WTC11 (cell line): ENCODE results near the gene GARIN3. TPM values are rescaled to one million over a fixed set of nuclear protein-coding genes. Genes with fewer than 3 reads are reported as not detected.

Experiments used
- ATAC-seq: fragments of 200-7000 bp; cut with Tn5 transposase; 2 replicates; pipeline ENCODE4 v1.10.0; 2021; ENCODE audit warnings: mild to moderate bottlenecking, moderate library complexity
- CTCF ChIA-PET: fragments of 300-600 bp; sonication (Branson Sonifier 250); formaldehyde crosslinking; loops from one replicate; lab custom pipeline; 2021; ENCODE audit warnings: antibody characterized with exemption; lab: Charles Lee
- POLR2A ChIA-PET: fragments of 350-600 bp; sonication (Branson Sonifier 250); formaldehyde crosslinking; loops from one replicate; lab custom pipeline; 2021; ENCODE audit warnings: antibody characterized with exemption; lab: Charles Lee
- DNase-seq: peaks from one replicate; pipeline ENCODE4 v3.0.0; 2021; ENCODE audit warnings: low spot score
- H3K27ac Mint-ChIP-seq: 2 replicates; pipeline ENCODE4 v1.8.0; 2021; ENCODE audit warnings: mixed read lengths
- H3K27me3 Mint-ChIP-seq: 2 replicates; pipeline ENCODE4 v1.8.0; 2021; ENCODE audit warnings: low read depth, mild to moderate bottlenecking, moderate library complexity, mixed read lengths
- H3K36me3 Mint-ChIP-seq: 2 replicates; pipeline ENCODE4 v1.8.0; 2021; ENCODE audit warnings: mixed read lengths
- H3K4me1 Mint-ChIP-seq: 2 replicates; pipeline ENCODE4 v1.8.0; 2022; ENCODE audit warnings: mixed read lengths
- H3K4me3 Mint-ChIP-seq: 2 replicates; pipeline ENCODE4 v1.8.0; 2021; ENCODE audit warnings: mild to moderate bottlenecking, moderate library complexity, mixed read lengths
- H3K9me3 Mint-ChIP-seq: 2 replicates; pipeline ENCODE4 v1.8.0; 2021; ENCODE audit warnings: mixed read lengths
- E2F1 ChIP-seq: sonication (generic); formaldehyde crosslinking; IDR thresholded peaks from 2 replicates; pipeline ENCODE4 v1.8.0; 2022; ENCODE audit warnings: mild to moderate bottlenecking, missing genetic modification reagents
- ELF4 ChIP-seq: sonication (generic); formaldehyde crosslinking; IDR thresholded peaks from 2 replicates; pipeline ENCODE4 v1.8.1; 2022; ENCODE audit warnings: low read depth, mild to moderate bottlenecking, moderate library complexity, missing genetic modification reagents
- ESRRA ChIP-seq: sonication (generic); formaldehyde crosslinking; IDR thresholded peaks from 2 replicates; pipeline ENCODE4 v1.8.1; 2022; ENCODE audit warnings: mild to moderate bottlenecking, missing genetic modification reagents, borderline replicate concordance
- ETV6 ChIP-seq: sonication (generic); formaldehyde crosslinking; IDR thresholded peaks from 2 replicates; pipeline ENCODE4 v1.8.1; 2022; ENCODE audit warnings: mild to moderate bottlenecking, missing genetic modification reagents
- GABPB1 ChIP-seq: sonication (generic); formaldehyde crosslinking; IDR thresholded peaks from 2 replicates; pipeline ENCODE4 v1.8.1; 2023; ENCODE audit warnings: mild to moderate bottlenecking, missing genetic modification reagents
- GRHL2 ChIP-seq: fragments of 250-450 bp; sonication (Bioruptor Pico); IDR thresholded peaks from 2 replicates; pipeline ENCODE4 v1.8.0; 2022; ENCODE audit warnings: mild to moderate bottlenecking, moderate library complexity; ENCODE audit not compliant: insufficient replicate concordance, severe bottlenecking
- IRF2 ChIP-seq: sonication (generic); formaldehyde crosslinking; IDR thresholded peaks from 2 replicates; pipeline ENCODE4 v1.8.0; 2022; ENCODE audit warnings: low read depth, missing genetic modification reagents, borderline replicate concordance
- JAZF1 ChIP-seq: fragments of 250-450 bp; sonication (Bioruptor Pico); IDR thresholded peaks from 2 replicates; pipeline ENCODE4 v1.9.0; 2021; ENCODE audit warnings: moderate library complexity, mild to moderate bottlenecking, inconsistent platforms
- MXD4 ChIP-seq: fragments of 250-450 bp; sonication (Bioruptor Pico); IDR thresholded peaks from 2 replicates; pipeline ENCODE4 v1.8.0; 2021; ENCODE audit warnings: mild to moderate bottlenecking, moderate library complexity, borderline replicate concordance
- NFATC4 ChIP-seq: fragments of 250-450 bp; sonication (Bioruptor Pico); IDR thresholded peaks from 2 replicates; pipeline ENCODE4 v1.9.0; 2021; ENCODE audit warnings: mild to moderate bottlenecking
- OVOL2 ChIP-seq: fragments of 250-450 bp; sonication (Bioruptor Pico); IDR thresholded peaks from 2 replicates; pipeline ENCODE4 v1.9.0; 2021; ENCODE audit warnings: mild to moderate bottlenecking, borderline replicate concordance
- PRDM15 ChIP-seq: sonication (generic); formaldehyde crosslinking; IDR thresholded peaks from 2 replicates; pipeline ENCODE4 v1.8.0; 2022; ENCODE audit warnings: missing genetic modification reagents
- RELA ChIP-seq: sonication (generic); formaldehyde crosslinking; IDR thresholded peaks from 2 replicates; pipeline ENCODE4 v1.8.1; 2022; ENCODE audit warnings: missing genetic modification reagents, mild to moderate bottlenecking, borderline replicate concordance
- ZNF121 ChIP-seq: sonication (generic); formaldehyde crosslinking; IDR thresholded peaks from 2 replicates; pipeline ENCODE4 v1.8.0; 2023; ENCODE audit warnings: missing genetic modification reagents
- ZNF219 ChIP-seq: sonication (generic); formaldehyde crosslinking; IDR thresholded peaks from 2 replicates; pipeline ENCODE4 v1.8.0; 2023; ENCODE audit warnings: missing genetic modification reagents, mild to moderate bottlenecking, borderline replicate concordance
- ZNF281 ChIP-seq: sonication (generic); formaldehyde crosslinking; IDR thresholded peaks from 2 replicates; pipeline ENCODE4 v1.8.0; 2023; ENCODE audit warnings: mild to moderate bottlenecking, missing genetic modification reagents
- total RNA-seq: library from RNA; stranded (reverse); gene quantifications from 3 replicates; pipeline ENCODE4 v1.2.3, GENCODE V29; 2021
- TF ChIP-seq, protein P1 (sequence below): fragments of 200-600 bp; IDR thresholded peaks from 2 replicates; pipeline ENCODE4 v1.8.0; 2022; ENCODE audit warnings: antibody characterized with exemption
- TF ChIP-seq, protein P2 (sequence below): sonication (generic); formaldehyde crosslinking; conservative IDR thresholded peaks from 2 replicates; pipeline ENCODE4 v1.8.1; 2023; ENCODE audit warnings: mild to moderate bottlenecking, low read depth, missing genetic modification reagents, moderate library complexity
- TF ChIP-seq, protein P3 (sequence below): fragments of 250-450 bp; sonication (Bioruptor Pico); IDR thresholded peaks from 2 replicates; pipeline ENCODE4 v1.9.0; 2021; ENCODE audit warnings: mild to moderate bottlenecking
- TF ChIP-seq, protein P4 (sequence below): sonication (generic); formaldehyde crosslinking; conservative IDR thresholded peaks from 2 replicates; pipeline ENCODE4 v1.8.1; 2022; ENCODE audit warnings: mild to moderate bottlenecking, missing genetic modification reagents

The GARIN3 gene
- total RNA-seq, 1 experiment from 2014 or later: not detected

GRCh38 chr5:157189223-157189622 lies 23.2 kb upstream of the GARIN3 start (continued):
- TF ChIP-seq, protein P1, sequence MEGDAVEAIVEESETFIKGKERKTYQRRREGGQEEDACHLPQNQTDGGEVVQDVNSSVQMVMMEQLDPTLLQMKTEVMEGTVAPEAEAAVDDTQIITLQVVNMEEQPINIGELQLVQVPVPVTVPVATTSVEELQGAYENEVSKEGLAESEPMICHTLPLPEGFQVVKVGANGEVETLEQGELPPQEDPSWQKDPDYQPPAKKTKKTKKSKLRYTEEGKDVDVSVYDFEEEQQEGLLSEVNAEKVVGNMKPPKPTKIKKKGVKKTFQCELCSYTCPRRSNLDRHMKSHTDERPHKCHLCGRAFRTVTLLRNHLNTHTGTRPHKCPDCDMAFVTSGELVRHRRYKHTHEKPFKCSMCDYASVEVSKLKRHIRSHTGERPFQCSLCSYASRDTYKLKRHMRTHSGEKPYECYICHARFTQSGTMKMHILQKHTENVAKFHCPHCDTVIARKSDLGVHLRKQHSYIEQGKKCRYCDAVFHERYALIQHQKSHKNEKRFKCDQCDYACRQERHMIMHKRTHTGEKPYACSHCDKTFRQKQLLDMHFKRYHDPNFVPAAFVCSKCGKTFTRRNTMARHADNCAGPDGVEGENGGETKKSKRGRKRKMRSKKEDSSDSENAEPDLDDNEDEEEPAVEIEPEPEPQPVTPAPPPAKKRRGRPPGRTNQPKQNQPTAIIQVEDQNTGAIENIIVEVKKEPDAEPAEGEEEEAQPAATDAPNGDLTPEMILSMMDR: no peak
- TF ChIP-seq JAZF1 (CRISPR knock-in tag) (no peak), ETV6 (CRISPR knock-in tag) (no peak), PRDM15 (no peak), MXD4 (CRISPR knock-in tag) (no peak), GRHL2 (CRISPR knock-in tag) (no peak), ZNF219 (no peak), E2F1 (no peak), NFATC4 (CRISPR knock-in tag) (no peak), ELF4 (CRISPR knock-in tag) (no peak)
- TF ChIP-seq, protein P2, sequence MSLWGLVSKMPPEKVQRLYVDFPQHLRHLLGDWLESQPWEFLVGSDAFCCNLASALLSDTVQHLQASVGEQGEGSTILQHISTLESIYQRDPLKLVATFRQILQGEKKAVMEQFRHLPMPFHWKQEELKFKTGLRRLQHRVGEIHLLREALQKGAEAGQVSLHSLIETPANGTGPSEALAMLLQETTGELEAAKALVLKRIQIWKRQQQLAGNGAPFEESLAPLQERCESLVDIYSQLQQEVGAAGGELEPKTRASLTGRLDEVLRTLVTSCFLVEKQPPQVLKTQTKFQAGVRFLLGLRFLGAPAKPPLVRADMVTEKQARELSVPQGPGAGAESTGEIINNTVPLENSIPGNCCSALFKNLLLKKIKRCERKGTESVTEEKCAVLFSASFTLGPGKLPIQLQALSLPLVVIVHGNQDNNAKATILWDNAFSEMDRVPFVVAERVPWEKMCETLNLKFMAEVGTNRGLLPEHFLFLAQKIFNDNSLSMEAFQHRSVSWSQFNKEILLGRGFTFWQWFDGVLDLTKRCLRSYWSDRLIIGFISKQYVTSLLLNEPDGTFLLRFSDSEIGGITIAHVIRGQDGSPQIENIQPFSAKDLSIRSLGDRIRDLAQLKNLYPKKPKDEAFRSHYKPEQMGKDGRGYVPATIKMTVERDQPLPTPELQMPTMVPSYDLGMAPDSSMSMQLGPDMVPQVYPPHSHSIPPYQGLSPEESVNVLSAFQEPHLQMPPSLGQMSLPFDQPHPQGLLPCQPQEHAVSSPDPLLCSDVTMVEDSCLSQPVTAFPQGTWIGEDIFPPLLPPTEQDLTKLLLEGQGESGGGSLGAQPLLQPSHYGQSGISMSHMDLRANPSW: no peak
- TF ChIP-seq, protein P3, sequence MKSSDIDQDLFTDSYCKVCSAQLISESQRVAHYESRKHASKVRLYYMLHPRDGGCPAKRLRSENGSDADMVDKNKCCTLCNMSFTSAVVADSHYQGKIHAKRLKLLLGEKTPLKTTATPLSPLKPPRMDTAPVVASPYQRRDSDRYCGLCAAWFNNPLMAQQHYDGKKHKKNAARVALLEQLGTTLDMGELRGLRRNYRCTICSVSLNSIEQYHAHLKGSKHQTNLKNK (CRISPR knock-in tag): no peak
- TF ChIP-seq, all 79 proteins: peak for 0

GRCh38 chr5:157188270-157188669 lies 22.2 kb upstream of the GARIN3 start:
- Mint-ChIP-seq H3K36me3 (no peaks in the 10 kb centered on the region), H3K27me3 (peaks cover 68% of the 10 kb centered on the region), H3K27ac (no peak overlapping the region), H3K9me3 (0 out of 2 replicates have a peak, but pooled peaks cover 3% of the 10 kb centered on the region), H3K4me1 (no peaks in the 10 kb centered on the region), H3K4me3 (no peak overlapping the region)
- ATAC-seq: no peak
- ChIA-PET POLR2A (no interaction called here), CTCF (no interaction called here)
- DNase-seq: no peak
- TF ChIP-seq ESRRA (CRISPR knock-in tag): no peak
- TF ChIP-seq ZNF281 (CRISPR knock-in tag): no peak
- TF ChIP-seq, protein P2: no peak
- TF ChIP-seq RELA (CRISPR knock-in tag): no peak
- TF ChIP-seq ZNF121: no peak
- no peak for TF ChIP-seq IRF2
- TF ChIP-seq OVOL2 (CRISPR knock-in tag): no peak
- TF ChIP-seq ELF4 (CRISPR knock-in tag): no peak
- no peak for TF ChIP-seq GABPB1 (CRISPR knock-in tag)
- TF ChIP-seq, protein P4, sequence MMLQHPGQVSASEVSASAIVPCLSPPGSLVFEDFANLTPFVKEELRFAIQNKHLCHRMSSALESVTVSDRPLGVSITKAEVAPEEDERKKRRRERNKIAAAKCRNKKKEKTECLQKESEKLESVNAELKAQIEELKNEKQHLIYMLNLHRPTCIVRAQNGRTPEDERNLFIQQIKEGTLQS (CRISPR knock-in tag): no peak
